Testis (tissue), 2 donors: ENCODE data around the gene MROH7.

ENCODE experiments used
- CTCF ChIP-seq, 3 experiments: fragments of 450-650 bp in 2 of 3; fragments of 200-600 bp in 1 of 3; sonication (generic) in 1 of 3; IDR thresholded peaks; one replicate each; pipeline ENCODE4 v1.5.1; 2016 to 2019; ENCODE audit warnings: antibody characterized with exemption in 3 of 3, mild to moderate bottlenecking in 2 of 3, moderate library complexity in 1 of 3
- POLR2A ChIP-seq: fragments of 450-650 bp; IDR thresholded peaks from one replicate; pipeline ENCODE4 v1.6.1; 2017; ENCODE audit warnings: antibody characterized with exemption, mild to moderate bottlenecking, moderate library complexity

- TF ChIP-seq CTCF (IDR thresholded peaks at IDR 0.05) (no peak), POLR2A (no peak)
These were observed 99.9 kb downstream of the MROH7 start for GRCh38 chr1:54741531-54741930.
